GM12878 (cell line): ENCODE measurements around the gene DNAJC9. TPM values are rescaled to one million over a fixed set of nuclear protein-coding genes. Genes with fewer than 3 reads are reported as not detected.

ENCODE experiments used
- ATAC-seq: fragments of 200-7000 bp; cut with Tn5 transposase; 3 replicates; pipeline ENCODE4 v1.9.1; 2020; ENCODE audit warnings: mild to moderate bottlenecking, moderate library complexity
- BruUV-seq: library from RNA; stranded (reverse); fragments of 400-500 nt; replicated peaks from 2 replicates; lab custom pipeline; 2021; lab: Mats Ljungman, UMichigan
- CTCF ChIA-PET: fragments of 300-600 bp; sonication (Branson Sonifier 250); formaldehyde crosslinking; extraction: SDS; loops from one replicate; lab custom pipeline; 2021; ENCODE audit warnings: inconsistent platforms; lab: Yijun Ruan, JAX
- POLR2A ChIA-PET: fragments of 350-600 bp; formaldehyde crosslinking; extraction: SDS; loops from one replicate; lab custom pipeline; 2021; ENCODE audit warnings: inconsistent platforms; lab: Charles Lee
- RAD21 ChIA-PET: fragments of 300-600 bp; sonication (Branson Sonifier 250); formaldehyde crosslinking; loops from one replicate; lab custom pipeline; 2023; ENCODE audit warnings: antibody characterized with exemption; ENCODE audit not compliant: unreplicated experiment; lab: Charles Lee
- SMC1A ChIA-PET: fragments of 300-600 bp; sonication (Branson Sonifier 250); formaldehyde crosslinking; loops from one replicate; lab custom pipeline; 2023; ENCODE audit not compliant: unreplicated experiment, uncharacterized antibody; lab: Charles Lee
- DNase-seq: peaks from one replicate; pipeline ENCODE4 v3.0.0-alpha.2; 2011; ENCODE audit warnings: low read depth, low spot score
- FAIRE-seq: peaks from 3 replicates; lab custom pipeline; 2011; peaks lifted over from hg19 to GRCh38; lab: Jason Lieb, UNC
- H2AFZ ChIP-seq: 2 replicates; pipeline ENCODE4 v1.6.0; 2011; ENCODE audit warnings: low read depth, low read length, control low read depth; ENCODE audit not compliant: control insufficient read depth
- H3K27ac ChIP-seq: 2 replicates; pipeline ENCODE4 v1.5.1; 2011; ENCODE audit warnings: control low read depth; ENCODE audit not compliant: control insufficient read depth, insufficient read depth
- H3K27me3 ChIP-seq, 2 experiments: replicated peaks in 1 of 2; 2 replicates each; pipeline versions ENCODE4 v1.6.0 to v1.6.1; 2011; ENCODE audit warnings: low read length in 1 of 2; ENCODE audit not compliant: control insufficient read depth in 2 of 2, insufficient read depth in 2 of 2
- H3K36me3 ChIP-seq, 2 experiments: 2 replicates each; pipeline ENCODE4 v1.5.1; 2011; ENCODE audit warnings: low read length in 1 of 2; ENCODE audit not compliant: control insufficient read depth in 2 of 2, insufficient read depth in 2 of 2
- H3K4me1 ChIP-seq: 2 replicates; pipeline ENCODE4 v1.6.1; 2011; ENCODE audit warnings: mild to moderate bottlenecking, low read length, moderate library complexity, mixed read lengths; ENCODE audit not compliant: control insufficient read depth, insufficient read depth
- H3K4me2 ChIP-seq: 2 replicates; pipeline ENCODE4 v1.6.0; 2011; ENCODE audit warnings: control low read depth; ENCODE audit not compliant: control insufficient read depth, insufficient read depth
- H3K4me3 ChIP-seq: fragments of 200-600 bp; sonication (generic); 2 replicates; pipeline ENCODE4 v1.5.1; 2016
- H3K79me2 ChIP-seq: 2 replicates; pipeline ENCODE4 v1.6.0; 2011; ENCODE audit warnings: low read length; ENCODE audit not compliant: control insufficient read depth, insufficient read depth
- H3K9ac ChIP-seq: 2 replicates; pipeline ENCODE4 v1.8.0; 2011; ENCODE audit warnings: low read length, control low read depth, mixed read lengths; ENCODE audit not compliant: control insufficient read depth, insufficient read depth
- H3K9me3 ChIP-seq: replicated peaks from 3 replicates; pipeline ENCODE4 v1.5.1; 2011; ENCODE audit warnings: mild to moderate bottlenecking, low read length; ENCODE audit not compliant: control insufficient read depth, insufficient read depth
- H4K20me1 ChIP-seq: 2 replicates; pipeline ENCODE4 v1.6.0; 2011; ENCODE audit not compliant: control insufficient read depth, insufficient read depth
- BCLAF1 ChIP-seq: fragments of 450-650 bp; IDR thresholded peaks from 2 replicates; pipeline ENCODE4 v1.6.1; 2017; ENCODE audit warnings: antibody characterized with exemption, mild to moderate bottlenecking, moderate library complexity
- CBX3 ChIP-seq: fragments of 200-600 bp; sonication (generic); IDR thresholded peaks from 2 replicates; pipeline ENCODE4 v1.6.1; 2016; ENCODE audit warnings: low read depth, borderline replicate concordance
- CHD1 ChIP-seq: IDR thresholded peaks from 2 replicates; pipeline ENCODE4 v1.6.1; 2012; ENCODE audit warnings: low read depth, low read length, improper control_type of control experiment
- CHD4 ChIP-seq: fragments of 200-600 bp; sonication (generic); IDR thresholded peaks from 2 replicates; pipeline ENCODE4 v1.6.1; 2016; ENCODE audit warnings: mild to moderate bottlenecking
- IKZF2 ChIP-seq, 2 experiments: fragments of 450-650 bp; IDR thresholded peaks; 2 replicates each; pipeline ENCODE4 v1.6.1; 2017; ENCODE audit warnings: mild to moderate bottlenecking in 2 of 2, moderate library complexity in 2 of 2
- MEF2B ChIP-seq: fragments of 450-650 bp; IDR thresholded peaks from 2 replicates; pipeline ENCODE4 v1.6.1; 2018; ENCODE audit warnings: mild to moderate bottlenecking, moderate library complexity; ENCODE audit not compliant: partially characterized antibody, poor library complexity, severe bottlenecking
- NFXL1 ChIP-seq: fragments of 450-650 bp; IDR thresholded peaks from 2 replicates; pipeline ENCODE4 v1.6.1; 2017; ENCODE audit warnings: antibody characterized with exemption, mild to moderate bottlenecking, borderline replicate concordance
- NRF1 ChIP-seq: conservative IDR thresholded peaks from 2 replicates; pipeline ENCODE4 v1.6.1; 2011; ENCODE audit warnings: mild to moderate bottlenecking, low read depth, low read length, improper control_type of control experiment
- RB1 ChIP-seq: fragments of 450-650 bp; formaldehyde crosslinking; IDR thresholded peaks from 2 replicates; pipeline ENCODE4 v1.6.1; 2017; ENCODE audit warnings: mild to moderate bottlenecking, borderline replicate concordance
- SIN3A ChIP-seq: IDR thresholded peaks from 2 replicates; pipeline ENCODE4 v1.6.1; 2012; ENCODE audit warnings: low read depth, low read length, improper control_type of control experiment
- SREBF1 ChIP-seq: IDR thresholded peaks from 2 replicates; pipeline ENCODE4 v1.6.1; 2012; ENCODE audit warnings: mild to moderate bottlenecking, low read length
- TARDBP ChIP-seq: IDR thresholded peaks from 2 replicates; pipeline ENCODE4 v1.6.1; 2016; ENCODE audit warnings: borderline replicate concordance
- WGBS: methylation state at CpG from one replicate; pipeline ENCODE4 v1.1.6; 2016; ENCODE audit warnings: low lambda C conversion rate; ENCODE audit not compliant: insufficient replicate concordance, insufficient coverage; ENCODE audit errors: missing lambda C conversion rate; 5-methylcytosine and 5-hydroxymethylcytosine counted together
- in situ Hi-C: fragments of 300-500 bp; cut with MboI; formaldehyde crosslinking; loops from 9 replicates; pipeline ENCODE4 v1.14.3; 2018; ENCODE audit warnings: mixed read lengths
- intact Hi-C: fragments of 100-400 bp; cut with micrococcal nuclease; formaldehyde crosslinking; loops from one replicate; pipeline ENCODE4 v1.14.2; 2022; ENCODE audit not compliant: unreplicated experiment
- polyA plus RNA-seq, 11 experiments: library from polyadenylated mRNA; depleted of rRNA in 4 of 11; unstranded in 6 of 11; stranded (reverse) in 5 of 11; fragments of >200 nt; fragmentation: Nextera tagmentation in 4 of 11; fragmentation: Illumina TruSeq in 1 of 11; extraction: Ambion mirVana in 4 of 11; extraction: Trizol in 1 of 11; gene quantifications; 1 replicate in 1 of 11; 2 replicates in 10 of 11; pipeline versions ENCODE4 v1.2.1 to v1.2.3, GENCODE V29; 2011 to 2016; ENCODE audit warnings: inconsistent platforms in 2 of 11, missing spikeins in 2 of 11, low read depth in 1 of 11
- total RNA-seq, 4 experiments: library from RNA; depleted of rRNA in 3 of 4; stranded (reverse); fragments of >200 nt in 3 of 4; fragmentation: Illumina TruSeq in 1 of 4; extraction: Trizol in 1 of 4; gene quantifications; 2 replicates each; pipeline versions ENCODE4 v1.2.1 to v1.2.3, GENCODE V29; 2013 to 2021
- TF ChIP-seq, protein P1 (sequence below): IDR thresholded peaks from 2 replicates; pipeline ENCODE4 v1.6.1; 2011; ENCODE audit warnings: mild to moderate bottlenecking, low read depth, low read length, moderate library complexity; ENCODE audit not compliant: insufficient replicate concordance
- TF ChIP-seq, protein P2 (sequence below): IDR thresholded peaks from 2 replicates; pipeline ENCODE4 v1.6.1; 2011; ENCODE audit warnings: low read depth, low read length, improper control_type of control experiment, borderline replicate concordance

DNAJC9 gene
- total and polyA plus RNA-seq, 10 of the 15 experiments (the other 5 are each of a cell fraction or from before 2014, with no cell fraction given) = 15.0 to 72.9 (median 41.8) TPM

DNA sequence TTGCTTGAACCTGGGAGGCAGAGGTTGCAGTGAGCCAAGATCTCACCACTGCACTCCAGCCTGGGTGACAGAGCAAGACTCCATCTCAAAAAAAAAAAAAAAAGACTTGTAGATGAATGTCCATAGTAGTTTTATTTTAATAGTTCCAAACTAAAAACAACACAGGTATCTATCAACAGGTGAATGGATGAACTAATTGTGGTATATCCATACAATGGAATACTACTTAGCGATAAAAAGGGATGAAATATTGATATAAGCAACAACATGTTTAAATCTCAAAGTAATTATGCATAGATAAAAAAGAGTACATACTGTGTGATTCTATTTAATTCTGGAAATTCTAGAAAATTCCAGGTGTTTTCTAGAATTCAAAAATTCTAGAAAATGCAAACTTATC is 42.9 kb upstream of the DNAJC9 start:
- Histone ChIP-seq H2AFZ (no peak overlapping the region), H3K27me3 (no peaks in the 10 kb centered on the region), H3K79me2 (no peaks in the 10 kb centered on the region), H3K4me1 (no peaks in the 10 kb centered on the region), H3K4me3 (no peak overlapping the region), H3K36me3 (no peaks in the 10 kb centered on the region), H3K9ac (no peak overlapping the region), H3K9me3 (no peaks in the 10 kb centered on the region), H3K4me2 (no peak overlapping the region), H3K27ac (no peak overlapping the region), H4K20me1 (no peaks in the 10 kb centered on the region)
- TF ChIP-seq CBX3 = no peak
- TF ChIP-seq IKZF2 (IDR thresholded peaks at IDR 0.05) = no peak
- no peak for TF ChIP-seq SREBF1
- TF ChIP-seq, protein P1, sequence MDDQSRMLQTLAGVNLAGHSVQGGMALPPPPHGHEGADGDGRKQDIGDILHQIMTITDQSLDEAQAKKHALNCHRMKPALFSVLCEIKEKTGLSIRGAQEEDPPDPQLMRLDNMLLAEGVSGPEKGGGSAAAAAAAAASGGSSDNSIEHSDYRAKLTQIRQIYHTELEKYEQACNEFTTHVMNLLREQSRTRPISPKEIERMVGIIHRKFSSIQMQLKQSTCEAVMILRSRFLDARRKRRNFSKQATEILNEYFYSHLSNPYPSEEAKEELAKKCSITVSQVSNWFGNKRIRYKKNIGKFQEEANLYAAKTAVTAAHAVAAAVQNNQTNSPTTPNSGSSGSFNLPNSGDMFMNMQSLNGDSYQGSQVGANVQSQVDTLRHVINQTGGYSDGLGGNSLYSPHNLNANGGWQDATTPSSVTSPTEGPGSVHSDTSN = no peak
- TF ChIP-seq MEF2B = no peak
- no peak for TF ChIP-seq NFXL1
- TF ChIP-seq SIN3A = no peak
- TF ChIP-seq CHD4 = no peak
- TF ChIP-seq, protein P2, sequence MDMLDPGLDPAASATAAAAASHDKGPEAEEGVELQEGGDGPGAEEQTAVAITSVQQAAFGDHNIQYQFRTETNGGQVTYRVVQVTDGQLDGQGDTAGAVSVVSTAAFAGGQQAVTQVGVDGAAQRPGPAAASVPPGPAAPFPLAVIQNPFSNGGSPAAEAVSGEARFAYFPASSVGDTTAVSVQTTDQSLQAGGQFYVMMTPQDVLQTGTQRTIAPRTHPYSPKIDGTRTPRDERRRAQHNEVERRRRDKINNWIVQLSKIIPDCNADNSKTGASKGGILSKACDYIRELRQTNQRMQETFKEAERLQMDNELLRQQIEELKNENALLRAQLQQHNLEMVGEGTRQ = no peak
- TF ChIP-seq NRF1 = no peak
- TF ChIP-seq RB1 = no peak
- TF ChIP-seq TARDBP = no peak
- no peak for TF ChIP-seq BCLAF1
- TF ChIP-seq CHD1 = no peak
- ChIA-PET SMC1A (no interaction called here), CTCF (no interaction called here), POLR2A (no interaction called here), RAD21 (no interaction called here)
- 96% methylated on average over 1 of the region's 1 CpG for WGBS
- ATAC-seq (no peak), DNase-seq (no peak), FAIRE-seq (no peak)
- in situ Hi-C loops = no loop called here
- no TSS peak for BruUV-seq
- intact Hi-C loops = no loop called here
